NCI-H2107 (cell line): Measurements from ENCODE around the gene ETV2.
"Not testable (repeated sequence)": the region's sequence is repeated elsewhere in the genome, so short reads cannot be mapped to it uniquely, and the experiment has no call there.

ENCODE experiments used
- DNase-seq: peaks from one replicate; lab custom pipeline; 2025; lab: John Stamatoyannopoulos, UW

ETV2 gene

GRCh38 chr19:35641515-35642151 lies at the start of gene ETV2:
ETV2 (plus strand) TSS chr19:35641745; CDS start chr19:35642461, 716 bp downstream.
- no peak for DNase-seq

GRCh38 chr19:35592226-35592625 lies 49.3 kb upstream of the ETV2 start:
- DNase-seq: no peak

- not testable (repeated sequence) for DNase-seq
Measured at GRCh38 chr19:35595026-35595425, 46.5 kb upstream of the ETV2 start.

GRCh38 chr19:35595928-35596327 lies 45.6 kb upstream of the ETV2 start:
- no peak for DNase-seq

- no peak for DNase-seq
Measured at GRCh38 chr19:35596366-35596999, 45.1 kb upstream of the ETV2 start.

- DNase-seq: no peak
Measured at GRCh38 chr19:35601971-35602370, 39.6 kb upstream of the ETV2 start.

GRCh38 chr19:35604436-35604835 lies 37.1 kb upstream of the ETV2 start:
- not testable (repeated sequence) for DNase-seq

GRCh38 chr19:35607170-35607569 lies 34.4 kb upstream of the ETV2 start:
- not testable (repeated sequence) for DNase-seq

GRCh38 chr19:35607661-35608060 lies 33.9 kb upstream of the ETV2 start:
- DNase-seq: no peak

GRCh38 chr19:35608251-35608650 lies 33.3 kb upstream of the ETV2 start:
- no peak for DNase-seq

- no peak for DNase-seq
Measured at GRCh38 chr19:35609851-35610353, 31.6 kb upstream of the ETV2 start.

GRCh38 chr19:35612224-35612558 lies 29.4 kb upstream of the ETV2 start:
- no peak for DNase-seq

- peak; percentile 86 for DNase-seq
Measured at GRCh38 chr19:35612559-35613321, 28.8 kb upstream of the ETV2 start, which contains the start of gene HAUS5. HAUS5 (plus strand) TSS chr19:35612735; CDS start chr19:35612795, 60 bp downstream.

GRCh38 chr19:35613574-35613973 lies 28.0 kb upstream of the ETV2 start:
- no peak for DNase-seq

GRCh38 chr19:35615036-35615435 lies 26.5 kb upstream of the ETV2 start:
- DNase-seq: no peak

GRCh38 chr19:35618857-35619256 lies 22.7 kb upstream of the ETV2 start:
- no peak for DNase-seq

GRCh38 chr19:35619290-35619923 lies 22.1 kb upstream of the ETV2 start:
- no peak for DNase-seq

GRCh38 chr19:35620001-35620400 lies 21.5 kb upstream of the ETV2 start:
- DNase-seq: no peak

- no peak for DNase-seq
Measured at GRCh38 chr19:35621708-35622107, 19.8 kb upstream of the ETV2 start.

GRCh38 chr19:35622750-35623149 lies 18.8 kb upstream of the ETV2 start:
- no peak for DNase-seq

- DNase-seq: no peak
Measured at GRCh38 chr19:35623327-35624010, 18.1 kb upstream of the ETV2 start.

GRCh38 chr19:35628264-35628564 lies 13.3 kb upstream of the ETV2 start:
- no peak for DNase-seq
